GM18505 (cell line): ENCODE results near the gene CDCA5.

Source experiments
- ATAC-seq: cut with Tn5 transposase; IDR thresholded peaks from one replicate; pipeline ENCODE4 v1.9.1; 2021; ENCODE audit not compliant: unreplicated experiment
- POLR2A ChIP-seq: IDR thresholded peaks from 4 replicates; pipeline ENCODE4 v1.6.1; 2011; ENCODE audit warnings: borderline replicate concordance; ENCODE audit not compliant: insufficient read depth, insufficient read length; ENCODE audit errors: extremely low read depth

CDCA5 gene

DNA sequence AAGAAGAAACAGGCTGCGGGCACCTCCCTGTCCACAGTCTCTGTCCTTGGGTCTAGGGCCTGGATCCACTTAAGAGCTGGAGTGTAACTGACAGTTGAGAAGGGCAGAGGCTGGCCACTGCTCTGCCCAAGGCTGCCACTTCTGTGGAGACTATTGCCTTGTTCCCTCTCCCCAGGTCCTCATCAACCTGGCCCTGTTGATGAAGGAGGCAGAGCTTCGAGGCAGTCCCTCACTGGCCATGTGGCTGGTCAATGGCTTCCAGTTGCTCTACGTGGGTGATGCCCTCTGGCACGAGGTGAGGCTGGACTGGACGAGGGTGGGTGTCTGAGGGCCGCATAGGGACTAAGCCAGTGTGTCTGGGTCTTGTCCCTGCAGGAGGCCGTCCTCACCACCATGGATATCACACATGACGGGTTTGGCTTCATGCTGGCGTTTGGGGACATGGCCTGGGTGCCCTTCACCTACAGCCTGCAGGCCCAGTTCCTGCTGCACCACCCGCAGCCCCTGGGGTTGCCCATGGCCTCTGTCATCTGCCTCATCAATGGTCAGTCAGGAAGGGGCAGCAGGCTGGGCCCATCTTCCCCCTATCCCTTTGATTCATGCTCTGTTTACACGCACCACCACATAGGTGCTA lies 30.8 kb upstream of the CDCA5 start:
- ATAC-seq, result no peak
- no peak for TF ChIP-seq POLR2A

DNA sequence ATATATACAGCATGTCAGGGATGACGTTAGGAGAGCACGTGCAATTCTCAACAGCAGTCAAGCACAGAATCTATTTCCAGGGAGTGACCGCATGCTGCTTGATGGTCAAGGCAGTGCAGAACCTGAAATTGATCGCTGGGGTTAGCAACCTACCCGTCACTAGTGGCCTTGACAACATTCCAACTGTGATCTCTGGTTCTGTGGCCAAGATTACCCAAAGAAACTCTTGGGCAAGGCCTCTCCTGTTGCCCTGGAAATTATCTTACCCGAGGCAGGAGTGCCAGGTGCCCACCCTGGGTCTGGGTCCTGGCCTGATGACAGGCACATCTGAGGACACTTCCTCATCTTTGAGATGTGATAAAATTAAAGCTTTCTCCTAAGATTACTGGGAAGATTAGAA lies 30.0 kb upstream of the CDCA5 start:
- ATAC-seq, result no peak
- no peak for TF ChIP-seq POLR2A

DNA sequence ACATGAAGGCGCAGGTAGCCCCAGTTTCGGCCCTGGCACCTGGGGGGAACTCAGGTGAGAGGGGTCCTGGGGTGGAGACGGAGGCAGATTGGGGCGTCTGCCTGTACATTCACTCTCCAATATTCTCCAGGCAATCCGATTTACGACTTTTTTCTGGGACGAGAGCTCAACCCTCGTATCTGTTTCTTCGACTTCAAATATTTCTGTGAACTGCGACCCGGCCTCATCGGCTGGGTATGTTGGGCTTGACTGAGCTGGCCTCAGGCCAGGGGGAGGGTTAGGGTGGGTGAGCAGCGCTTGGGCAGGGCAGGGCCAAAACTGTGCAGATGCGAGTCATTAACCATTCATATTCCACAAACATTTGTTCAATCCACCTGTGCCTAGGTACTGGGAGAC lies 29.5 kb upstream of the CDCA5 start:
- no peak for TF ChIP-seq POLR2A
- ATAC-seq, result no peak

DNA sequence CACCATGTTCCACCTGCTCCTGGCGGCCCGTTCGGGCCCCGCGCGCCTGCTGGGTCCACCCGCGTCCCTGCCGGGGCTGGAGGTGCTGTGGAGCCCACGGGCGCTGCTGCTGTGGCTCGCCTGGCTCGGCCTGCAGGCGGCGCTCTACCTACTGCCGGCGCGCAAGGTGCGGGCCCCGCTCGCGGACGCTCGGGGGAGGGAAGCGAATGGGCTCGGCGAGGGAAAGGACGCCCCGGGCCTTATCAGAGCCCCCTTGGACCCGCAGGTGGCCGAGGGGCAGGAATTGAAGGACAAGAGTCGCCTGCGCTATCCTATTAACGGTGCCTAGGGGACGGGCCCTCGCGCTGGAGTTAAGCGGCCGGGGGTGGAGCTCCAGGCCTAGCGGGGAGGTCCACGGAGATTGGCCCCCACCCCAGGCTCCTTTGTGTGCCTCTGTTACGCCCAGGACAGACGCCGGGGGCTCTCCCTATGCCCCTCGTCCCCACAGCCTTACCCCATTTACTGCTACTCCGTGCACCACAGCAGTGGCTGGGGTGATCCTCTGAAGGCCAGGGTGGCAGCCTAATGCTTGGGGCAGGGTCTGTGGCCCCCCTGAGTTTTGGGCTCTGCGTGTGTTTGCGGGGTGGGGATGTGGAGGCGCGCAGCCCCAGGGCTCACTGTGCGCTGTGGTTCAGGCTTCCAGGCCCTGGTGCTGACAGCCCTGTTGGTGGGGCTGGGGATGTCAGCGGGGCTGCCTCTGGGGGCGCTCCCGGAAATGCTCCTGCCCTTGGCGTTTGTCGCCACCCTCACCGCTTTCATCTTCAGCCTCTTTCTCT lies 28.9 kb upstream of the CDCA5 start:
- TF ChIP-seq POLR2A, result no peak
- ATAC-seq, result peak; percentile 37

DNA sequence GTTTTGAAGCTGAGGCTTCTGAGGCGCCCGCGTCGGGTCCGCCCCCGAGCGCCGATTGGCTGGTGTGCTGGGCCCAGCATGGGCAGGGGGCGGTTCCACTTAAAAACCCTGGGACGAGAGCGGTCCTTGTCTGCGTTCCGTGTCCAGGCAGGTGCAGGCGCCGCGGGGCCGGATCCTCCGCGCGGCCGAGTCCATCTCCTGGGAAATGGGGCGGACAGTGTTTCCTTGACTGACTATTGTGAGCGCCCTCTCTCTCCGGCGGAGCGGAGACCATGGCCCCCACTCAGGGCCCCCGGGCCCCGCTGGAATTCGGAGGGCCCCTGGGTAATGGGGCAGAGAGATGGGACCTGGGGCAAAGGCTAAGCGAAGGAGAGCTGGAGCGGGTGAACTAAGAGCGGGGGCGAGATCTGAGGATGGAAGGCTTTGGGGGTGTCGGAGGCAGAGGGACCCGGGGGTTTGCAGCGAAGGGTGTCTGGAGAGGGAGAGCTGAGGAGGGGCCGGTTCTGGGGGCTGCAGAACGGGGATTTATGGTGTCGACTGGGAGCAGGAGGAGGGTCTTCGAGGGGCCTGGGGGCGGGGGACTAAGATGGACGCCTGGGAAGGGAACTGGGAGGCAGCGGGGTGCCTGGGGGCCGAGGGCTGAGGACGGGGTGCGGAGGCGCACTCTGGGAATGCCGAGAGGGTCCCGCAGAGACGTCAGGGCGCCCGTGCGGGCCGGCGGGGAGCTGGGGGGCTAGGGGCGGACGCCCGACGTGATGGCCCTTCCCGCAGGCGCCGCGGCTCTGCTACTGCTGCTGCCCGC lies 28.1 kb upstream of the CDCA5 start, which contains the start of gene TM7SF2:
Gene TM7SF2 (plus strand): TSS at position 129 of the 802 bp plus-strand sequence. CDS start 144 bp downstream, at position 273.
- ATAC-seq, result peak; percentile 46
- TF ChIP-seq POLR2A, result peak; percentile 96

DNA sequence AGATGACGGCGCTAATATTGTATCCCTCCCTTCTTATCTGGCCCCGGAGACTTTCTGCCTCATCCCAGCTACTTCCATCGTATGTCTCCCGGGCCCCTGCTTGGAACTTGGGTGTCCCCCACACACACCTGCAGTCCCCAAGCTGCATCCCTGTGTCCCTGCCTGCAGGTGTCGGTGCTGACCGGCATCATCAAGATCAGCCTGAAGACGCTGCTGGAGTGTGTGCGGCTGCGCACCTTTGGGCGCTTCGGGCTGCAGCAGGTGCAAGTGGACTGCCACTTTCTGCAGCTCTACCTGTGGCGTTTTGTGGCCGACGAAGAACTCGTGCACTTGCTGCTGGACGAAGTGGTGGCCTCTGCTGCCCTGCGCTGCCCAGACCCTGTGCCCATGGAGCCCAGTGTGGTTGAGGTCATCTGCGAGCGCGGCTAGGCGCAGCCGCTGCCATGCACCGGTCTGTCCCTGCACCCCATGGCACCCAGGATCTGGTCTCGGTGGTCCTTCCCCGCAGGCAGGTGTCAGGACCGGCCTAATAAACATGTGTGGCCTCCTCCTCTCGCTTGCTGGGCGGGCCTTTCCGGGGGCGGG lies 27.4 kb upstream of the CDCA5 start:
- TF ChIP-seq POLR2A, result no peak
- ATAC-seq, result no peak

DNA sequence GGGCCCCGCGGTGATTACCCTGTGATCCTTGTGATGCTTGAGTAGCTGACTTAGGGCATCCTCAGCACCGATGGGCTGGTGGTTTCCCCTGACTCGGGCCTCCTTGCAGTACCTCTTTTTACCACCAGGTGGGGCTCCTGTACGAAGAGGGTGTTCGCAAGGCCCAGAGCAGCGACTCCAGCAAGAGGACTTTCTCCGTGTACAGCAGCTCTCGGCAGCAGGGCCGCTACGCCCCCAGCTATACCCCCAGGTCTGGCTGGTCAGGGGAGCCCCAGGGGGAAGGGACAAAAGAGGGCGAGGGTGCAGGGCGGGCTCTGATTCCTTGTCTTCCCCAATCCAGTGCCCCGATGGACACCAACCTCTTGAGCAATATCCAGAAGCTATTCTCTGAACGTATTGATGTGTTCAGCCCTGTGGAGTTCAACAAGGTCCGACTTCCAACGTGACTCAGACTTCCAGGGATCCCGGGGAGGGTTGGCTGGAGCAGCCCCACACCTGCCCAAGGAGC lies 26.6 kb upstream of the CDCA5 start:
- no peak for ATAC-seq
- TF ChIP-seq POLR2A, result peak; percentile 7

DNA sequence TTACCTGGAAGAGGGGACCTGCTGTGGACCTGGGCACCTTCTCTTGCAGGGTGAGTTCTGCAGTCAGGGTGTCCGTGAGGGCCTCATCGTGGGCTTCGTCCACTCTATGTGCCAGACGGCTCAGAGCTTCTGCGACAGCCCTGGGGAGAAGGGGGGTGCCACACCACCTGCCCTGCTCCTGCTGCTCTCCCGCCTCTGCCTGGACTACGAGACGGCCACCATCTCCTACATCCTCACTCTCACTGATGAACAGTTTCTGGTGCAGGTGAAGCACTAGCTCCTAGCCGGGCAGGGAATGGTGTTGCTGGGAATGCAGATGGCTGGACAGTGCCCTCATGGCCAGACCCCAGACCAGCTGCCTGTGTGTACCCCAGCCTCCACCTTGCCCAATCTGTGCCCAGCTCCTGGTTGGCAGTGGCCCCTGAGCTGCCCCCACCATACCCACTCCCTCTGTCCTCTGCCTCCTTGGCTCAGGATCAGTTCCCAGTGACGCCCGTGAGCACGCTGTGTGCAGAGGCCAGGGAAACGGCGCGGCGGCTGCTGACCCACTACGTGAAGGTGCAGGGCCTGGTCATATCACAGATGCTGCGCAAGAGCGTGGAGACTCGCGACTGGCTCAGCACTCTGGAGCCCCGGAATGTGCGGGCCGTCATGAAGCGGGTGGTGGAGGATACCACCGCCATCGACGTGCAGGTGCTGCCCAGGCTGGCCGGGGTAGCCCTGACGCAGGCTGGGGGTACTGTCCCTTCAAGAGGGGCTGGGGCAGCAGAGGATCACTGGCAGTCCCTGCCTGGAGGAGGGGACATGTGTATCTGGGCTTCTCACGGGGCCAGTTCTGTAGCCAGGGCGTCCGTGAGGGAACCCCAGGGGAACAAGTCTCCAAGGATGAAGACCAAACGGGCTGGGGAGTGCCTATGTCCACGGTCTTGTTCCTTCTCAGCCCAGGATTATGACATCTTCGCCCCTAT lies 25.7 kb upstream of the CDCA5 start:
- no peak for ATAC-seq
- peak; percentile 9 for TF ChIP-seq POLR2A

DNA sequence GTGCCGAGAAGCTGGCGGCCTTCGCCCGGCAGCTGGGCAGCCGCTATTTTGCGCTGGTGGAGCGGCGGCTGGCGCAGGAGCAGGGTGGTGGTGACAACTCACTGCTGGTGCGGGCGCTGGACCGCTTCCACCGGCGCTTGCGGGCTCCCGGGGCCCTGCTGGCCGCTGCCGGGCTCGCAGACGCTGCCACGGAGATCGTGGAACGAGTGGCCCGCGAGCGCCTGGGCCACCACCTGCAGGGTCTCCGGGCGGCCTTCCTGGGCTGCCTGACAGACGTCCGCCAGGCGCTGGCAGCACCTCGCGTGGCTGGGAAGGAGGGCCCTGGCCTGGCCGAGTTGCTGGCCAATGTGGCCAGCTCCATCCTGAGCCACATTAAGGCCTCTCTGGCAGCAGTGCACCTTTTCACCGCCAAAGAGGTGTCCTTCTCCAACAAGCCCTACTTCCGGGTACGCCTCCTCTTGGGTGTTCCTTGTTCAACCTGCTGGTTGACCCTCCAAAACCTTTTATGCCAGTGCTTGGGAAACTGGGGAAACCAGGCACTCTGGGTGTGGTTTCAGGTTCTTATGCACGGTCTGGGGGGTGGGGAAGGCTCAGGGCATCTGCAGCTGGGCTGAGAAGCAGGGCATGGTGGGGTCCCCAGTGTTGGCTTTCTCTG lies 24.8 kb upstream of the CDCA5 start:
- TF ChIP-seq POLR2A, result no peak
- ATAC-seq, result no peak

DNA sequence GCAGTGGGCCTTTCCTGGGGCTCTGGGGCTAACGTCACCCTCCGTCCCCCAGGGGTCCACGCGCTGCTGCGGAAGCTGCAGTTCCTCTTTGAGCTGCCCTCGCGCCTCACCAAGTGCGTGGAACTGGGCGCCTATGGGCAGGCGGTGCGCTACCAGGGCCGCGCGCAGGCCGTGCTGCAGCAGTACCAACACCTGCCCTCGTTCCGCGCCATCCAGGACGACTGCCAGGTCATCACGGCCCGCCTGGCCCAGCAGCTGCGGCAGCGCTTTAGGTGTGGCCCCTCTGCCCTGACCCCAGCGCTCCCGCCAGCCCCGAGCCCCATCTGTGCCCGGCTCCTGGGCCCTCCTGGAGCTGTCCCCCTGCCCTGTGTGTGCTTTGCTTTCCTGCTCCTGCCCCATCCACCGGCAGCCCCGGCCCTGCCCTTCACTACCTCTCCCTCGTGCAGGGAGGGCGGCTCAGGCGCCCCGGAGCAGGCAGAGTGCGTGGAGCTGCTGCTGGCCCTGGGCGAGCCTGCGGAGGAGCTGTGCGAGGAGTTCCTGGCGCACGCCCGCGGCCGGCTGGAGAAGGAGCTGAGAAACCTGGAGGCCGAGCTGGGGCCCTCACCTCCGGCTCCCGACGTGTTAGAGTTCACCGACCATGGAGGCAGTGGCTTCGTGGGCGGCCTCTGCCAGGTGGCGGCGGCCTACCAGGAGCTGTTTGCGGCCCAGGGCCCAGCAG lies 24.1 kb upstream of the CDCA5 start:
- ATAC-seq, result no peak
- no peak for TF ChIP-seq POLR2A

DNA sequence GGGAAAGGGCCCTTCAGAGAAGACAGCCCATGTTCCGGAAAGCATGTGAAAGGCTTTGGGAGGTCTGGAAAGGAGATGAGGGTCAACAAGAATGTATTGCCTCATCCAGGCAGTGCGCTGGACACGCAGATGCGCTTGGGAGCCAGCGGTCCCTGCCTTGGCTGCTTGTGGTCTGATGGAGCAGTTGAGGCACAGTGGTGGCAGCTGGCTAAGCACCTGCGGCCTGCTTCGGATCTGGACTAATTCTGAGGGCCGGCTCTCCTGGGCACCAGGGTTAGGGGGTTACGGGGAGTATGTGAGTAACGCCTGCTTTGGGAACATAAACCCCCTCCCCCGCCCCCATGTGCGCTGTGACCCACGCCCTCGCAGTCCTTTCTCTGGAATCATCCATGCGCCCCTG lies 23.2 kb upstream of the CDCA5 start:
- no peak for TF ChIP-seq POLR2A
- no peak for ATAC-seq
